Measurements from ENCODE around the gene ONECUT3. TPM values are rescaled to one million over a fixed set of nuclear protein-coding genes. Genes with fewer than 3 reads are reported as not detected.
A peak's percentile ranks its signal among the peaks of the same experiment; 100 is the strongest.

Gene ONECUT3
- total RNA-seq, 1 experiment from 2014 or later: 0.04 TPM

DNA sequence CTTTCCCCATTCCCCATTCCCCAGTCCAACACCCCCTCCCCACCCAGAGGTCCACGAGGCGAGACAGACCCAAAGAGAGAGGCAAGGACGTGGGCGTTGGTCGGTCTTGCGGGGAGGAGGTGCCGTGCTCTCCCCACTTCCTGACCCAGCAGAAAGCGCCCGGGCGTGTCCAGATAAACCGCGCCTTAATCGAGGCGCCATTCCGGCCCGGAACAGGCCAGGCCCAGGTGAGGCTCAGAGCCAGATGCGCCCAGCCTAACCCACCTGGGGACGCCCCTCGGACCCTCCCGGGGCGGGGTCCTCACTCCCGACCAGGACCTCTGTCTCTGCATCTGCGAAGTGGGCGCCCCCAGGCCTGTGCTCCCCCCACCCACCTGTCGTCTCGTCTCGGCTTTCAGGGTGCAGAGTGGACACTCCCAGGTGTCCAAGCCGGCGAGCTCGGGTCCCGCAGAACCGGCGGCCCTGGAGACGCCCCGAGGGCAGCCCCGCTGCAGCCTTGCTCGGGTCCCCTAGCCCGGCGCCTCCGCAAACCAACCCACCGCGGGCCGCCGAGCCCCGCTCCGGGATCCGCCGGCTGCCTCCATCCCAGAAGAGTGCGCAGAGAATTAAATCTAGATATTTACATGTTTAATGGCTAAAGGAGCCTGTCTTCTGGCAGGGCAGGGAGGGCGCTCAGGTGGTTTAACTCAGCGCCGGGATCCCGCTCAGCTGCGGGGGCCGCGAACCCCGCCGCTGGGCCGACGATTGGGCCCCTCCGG, 5.0 kb upstream of the ONECUT3 start:
- H3K4me1 Mint-ChIP-seq: peaks cover 10% of the 10 kb centered on the region
- H3K9me3 Mint-ChIP-seq: no peaks in the 10 kb centered on the region
- peak overlapping the region; percentile 65 for H3K4me3 Mint-ChIP-seq
- H3K36me3 Mint-ChIP-seq: no peaks in the 10 kb centered on the region
- ATAC-seq (peak; percentile 21), DNase-seq (ENCODE audit: low spot score) (no peak)
- peaks cover 96% of the 10 kb centered on the region for H3K27me3 Mint-ChIP-seq (ENCODE audit: low read depth)
- no peak overlapping the region for H3K27ac Mint-ChIP-seq
- CTCF ChIA-PET: interaction anchor here (2.2 to 4.7 kb wide), 3 partner anchors 18 to 75 kb away, joined by 9 to 35 read pairs (median 20); no protein-coding TSS in a partner anchor
- POLR2A ChIA-PET: no interaction called here
- TF ChIP-seq, protein P1, sequence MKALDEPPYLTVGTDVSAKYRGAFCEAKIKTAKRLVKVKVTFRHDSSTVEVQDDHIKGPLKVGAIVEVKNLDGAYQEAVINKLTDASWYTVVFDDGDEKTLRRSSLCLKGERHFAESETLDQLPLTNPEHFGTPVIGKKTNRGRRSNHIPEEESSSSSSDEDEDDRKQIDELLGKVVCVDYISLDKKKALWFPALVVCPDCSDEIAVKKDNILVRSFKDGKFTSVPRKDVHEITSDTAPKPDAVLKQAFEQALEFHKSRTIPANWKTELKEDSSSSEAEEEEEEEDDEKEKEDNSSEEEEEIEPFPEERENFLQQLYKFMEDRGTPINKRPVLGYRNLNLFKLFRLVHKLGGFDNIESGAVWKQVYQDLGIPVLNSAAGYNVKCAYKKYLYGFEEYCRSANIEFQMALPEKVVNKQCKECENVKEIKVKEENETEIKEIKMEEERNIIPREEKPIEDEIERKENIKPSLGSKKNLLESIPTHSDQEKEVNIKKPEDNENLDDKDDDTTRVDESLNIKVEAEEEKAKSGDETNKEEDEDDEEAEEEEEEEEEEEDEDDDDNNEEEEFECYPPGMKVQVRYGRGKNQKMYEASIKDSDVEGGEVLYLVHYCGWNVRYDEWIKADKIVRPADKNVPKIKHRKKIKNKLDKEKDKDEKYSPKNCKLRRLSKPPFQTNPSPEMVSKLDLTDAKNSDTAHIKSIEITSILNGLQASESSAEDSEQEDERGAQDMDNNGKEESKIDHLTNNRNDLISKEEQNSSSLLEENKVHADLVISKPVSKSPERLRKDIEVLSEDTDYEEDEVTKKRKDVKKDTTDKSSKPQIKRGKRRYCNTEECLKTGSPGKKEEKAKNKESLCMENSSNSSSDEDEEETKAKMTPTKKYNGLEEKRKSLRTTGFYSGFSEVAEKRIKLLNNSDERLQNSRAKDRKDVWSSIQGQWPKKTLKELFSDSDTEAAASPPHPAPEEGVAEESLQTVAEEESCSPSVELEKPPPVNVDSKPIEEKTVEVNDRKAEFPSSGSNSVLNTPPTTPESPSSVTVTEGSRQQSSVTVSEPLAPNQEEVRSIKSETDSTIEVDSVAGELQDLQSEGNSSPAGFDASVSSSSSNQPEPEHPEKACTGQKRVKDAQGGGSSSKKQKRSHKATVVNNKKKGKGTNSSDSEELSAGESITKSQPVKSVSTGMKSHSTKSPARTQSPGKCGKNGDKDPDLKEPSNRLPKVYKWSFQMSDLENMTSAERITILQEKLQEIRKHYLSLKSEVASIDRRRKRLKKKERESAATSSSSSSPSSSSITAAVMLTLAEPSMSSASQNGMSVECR (CRISPR knock-in tag; IDR thresholded peaks at IDR 0.05; ENCODE audit: borderline replicate concordance): no peak
- TF ChIP-seq, protein P2, sequence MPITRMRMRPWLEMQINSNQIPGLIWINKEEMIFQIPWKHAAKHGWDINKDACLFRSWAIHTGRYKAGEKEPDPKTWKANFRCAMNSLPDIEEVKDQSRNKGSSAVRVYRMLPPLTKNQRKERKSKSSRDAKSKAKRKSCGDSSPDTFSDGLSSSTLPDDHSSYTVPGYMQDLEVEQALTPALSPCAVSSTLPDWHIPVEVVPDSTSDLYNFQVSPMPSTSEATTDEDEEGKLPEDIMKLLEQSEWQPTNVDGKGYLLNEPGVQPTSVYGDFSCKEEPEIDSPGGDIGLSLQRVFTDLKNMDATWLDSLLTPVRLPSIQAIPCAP (CRISPR knock-in tag; IDR thresholded peaks at IDR 0.05): no peak
- TF ChIP-seq ATF1 (CRISPR knock-in tag; IDR thresholded peaks at IDR 0.05): no peak
- TF ChIP-seq, protein P3, sequence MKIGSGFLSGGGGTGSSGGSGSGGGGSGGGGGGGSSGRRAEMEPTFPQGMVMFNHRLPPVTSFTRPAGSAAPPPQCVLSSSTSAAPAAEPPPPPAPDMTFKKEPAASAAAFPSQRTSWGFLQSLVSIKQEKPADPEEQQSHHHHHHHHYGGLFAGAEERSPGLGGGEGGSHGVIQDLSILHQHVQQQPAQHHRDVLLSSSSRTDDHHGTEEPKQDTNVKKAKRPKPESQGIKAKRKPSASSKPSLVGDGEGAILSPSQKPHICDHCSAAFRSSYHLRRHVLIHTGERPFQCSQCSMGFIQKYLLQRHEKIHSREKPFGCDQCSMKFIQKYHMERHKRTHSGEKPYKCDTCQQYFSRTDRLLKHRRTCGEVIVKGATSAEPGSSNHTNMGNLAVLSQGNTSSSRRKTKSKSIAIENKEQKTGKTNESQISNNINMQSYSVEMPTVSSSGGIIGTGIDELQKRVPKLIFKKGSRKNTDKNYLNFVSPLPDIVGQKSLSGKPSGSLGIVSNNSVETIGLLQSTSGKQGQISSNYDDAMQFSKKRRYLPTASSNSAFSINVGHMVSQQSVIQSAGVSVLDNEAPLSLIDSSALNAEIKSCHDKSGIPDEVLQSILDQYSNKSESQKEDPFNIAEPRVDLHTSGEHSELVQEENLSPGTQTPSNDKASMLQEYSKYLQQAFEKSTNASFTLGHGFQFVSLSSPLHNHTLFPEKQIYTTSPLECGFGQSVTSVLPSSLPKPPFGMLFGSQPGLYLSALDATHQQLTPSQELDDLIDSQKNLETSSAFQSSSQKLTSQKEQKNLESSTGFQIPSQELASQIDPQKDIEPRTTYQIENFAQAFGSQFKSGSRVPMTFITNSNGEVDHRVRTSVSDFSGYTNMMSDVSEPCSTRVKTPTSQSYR (CRISPR knock-in tag; IDR thresholded peaks at IDR 0.05): 0 out of 2 replicates have a peak, but pooled peaks have one; percentile 2
- TF ChIP-seq, protein P4, sequence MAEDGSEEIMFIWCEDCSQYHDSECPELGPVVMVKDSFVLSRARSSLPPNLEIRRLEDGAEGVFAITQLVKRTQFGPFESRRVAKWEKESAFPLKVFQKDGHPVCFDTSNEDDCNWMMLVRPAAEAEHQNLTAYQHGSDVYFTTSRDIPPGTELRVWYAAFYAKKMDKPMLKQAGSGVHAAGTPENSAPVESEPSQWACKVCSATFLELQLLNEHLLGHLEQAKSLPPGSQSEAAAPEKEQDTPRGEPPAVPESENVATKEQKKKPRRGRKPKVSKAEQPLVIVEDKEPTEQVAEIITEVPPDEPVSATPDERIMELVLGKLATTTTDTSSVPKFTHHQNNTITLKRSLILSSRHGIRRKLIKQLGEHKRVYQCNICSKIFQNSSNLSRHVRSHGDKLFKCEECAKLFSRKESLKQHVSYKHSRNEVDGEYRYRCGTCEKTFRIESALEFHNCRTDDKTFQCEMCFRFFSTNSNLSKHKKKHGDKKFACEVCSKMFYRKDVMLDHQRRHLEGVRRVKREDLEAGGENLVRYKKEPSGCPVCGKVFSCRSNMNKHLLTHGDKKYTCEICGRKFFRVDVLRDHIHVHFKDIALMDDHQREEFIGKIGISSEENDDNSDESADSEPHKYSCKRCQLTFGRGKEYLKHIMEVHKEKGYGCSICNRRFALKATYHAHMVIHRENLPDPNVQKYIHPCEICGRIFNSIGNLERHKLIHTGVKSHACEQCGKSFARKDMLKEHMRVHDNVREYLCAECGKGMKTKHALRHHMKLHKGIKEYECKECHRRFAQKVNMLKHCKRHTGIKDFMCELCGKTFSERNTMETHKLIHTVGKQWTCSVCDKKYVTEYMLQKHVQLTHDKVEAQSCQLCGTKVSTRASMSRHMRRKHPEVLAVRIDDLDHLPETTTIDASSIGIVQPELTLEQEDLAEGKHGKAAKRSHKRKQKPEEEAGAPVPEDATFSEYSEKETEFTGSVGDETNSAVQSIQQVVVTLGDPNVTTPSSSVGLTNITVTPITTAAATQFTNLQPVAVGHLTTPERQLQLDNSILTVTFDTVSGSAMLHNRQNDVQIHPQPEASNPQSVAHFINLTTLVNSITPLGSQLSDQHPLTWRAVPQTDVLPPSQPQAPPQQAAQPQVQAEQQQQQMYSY (CRISPR knock-in tag; IDR thresholded peaks at IDR 0.05): peak; percentile 73
- TF ChIP-seq, protein P5, sequence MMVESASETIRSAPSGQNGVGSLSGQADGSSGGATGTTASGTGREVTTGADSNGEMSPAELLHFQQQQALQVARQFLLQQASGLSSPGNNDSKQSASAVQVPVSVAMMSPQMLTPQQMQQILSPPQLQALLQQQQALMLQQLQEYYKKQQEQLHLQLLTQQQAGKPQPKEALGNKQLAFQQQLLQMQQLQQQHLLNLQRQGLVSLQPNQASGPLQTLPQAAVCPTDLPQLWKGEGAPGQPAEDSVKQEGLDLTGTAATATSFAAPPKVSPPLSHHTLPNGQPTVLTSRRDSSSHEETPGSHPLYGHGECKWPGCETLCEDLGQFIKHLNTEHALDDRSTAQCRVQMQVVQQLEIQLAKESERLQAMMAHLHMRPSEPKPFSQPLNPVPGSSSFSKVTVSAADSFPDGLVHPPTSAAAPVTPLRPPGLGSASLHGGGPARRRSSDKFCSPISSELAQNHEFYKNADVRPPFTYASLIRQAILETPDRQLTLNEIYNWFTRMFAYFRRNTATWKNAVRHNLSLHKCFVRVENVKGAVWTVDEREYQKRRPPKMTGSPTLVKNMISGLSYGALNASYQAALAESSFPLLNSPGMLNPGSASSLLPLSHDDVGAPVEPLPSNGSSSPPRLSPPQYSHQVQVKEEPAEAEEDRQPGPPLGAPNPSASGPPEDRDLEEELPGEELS (CRISPR knock-in tag; IDR thresholded peaks at IDR 0.05): peak; percentile 48; the same call in 1 of the 2 replicates
- TF ChIP-seq GTF2I (CRISPR knock-in tag; conservative IDR thresholded peaks at IDR 0.05): no peak

DNA sequence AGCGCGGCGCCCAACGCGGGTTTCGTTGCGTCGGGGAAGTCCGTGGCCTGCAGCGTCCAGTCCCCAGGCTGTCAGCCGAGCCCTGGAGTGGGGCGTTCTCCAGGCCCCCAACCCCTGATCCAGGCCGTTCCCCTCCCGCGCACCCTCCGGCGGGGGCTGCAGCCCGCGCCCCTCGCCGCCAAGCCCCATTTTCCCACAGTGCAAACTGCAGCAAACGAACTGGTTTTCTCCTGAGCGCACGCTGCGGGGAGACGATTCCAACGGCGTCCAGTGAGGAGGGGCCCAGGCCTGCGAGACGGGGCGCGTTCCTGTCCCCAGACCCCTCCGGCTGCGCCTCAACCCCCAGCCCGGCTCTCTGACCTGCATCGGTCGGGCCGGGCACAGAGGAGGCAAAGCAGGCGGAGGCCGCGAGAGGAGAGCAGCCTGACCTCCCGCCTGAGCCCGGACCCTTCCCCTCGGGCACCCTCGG, 4.4 kb upstream of the ONECUT3 start:
- Mint-ChIP-seq H3K36me3 (no peaks in the 10 kb centered on the region), H3K27ac (no peak overlapping the region), H3K27me3 (ENCODE audit: low read depth) (peaks cover 92% of the 10 kb centered on the region), H3K4me3 (no peak overlapping the region), H3K9me3 (no peaks in the 10 kb centered on the region), H3K4me1 (peaks cover 10% of the 10 kb centered on the region)
- DNase-seq (ENCODE audit: low spot score) (no peak), ATAC-seq (0 out of 2 replicates have a peak, but pooled peaks have one; percentile 2)
- TF ChIP-seq RORB (CRISPR knock-in tag; IDR thresholded peaks at IDR 0.05): no peak
- ChIA-PET CTCF (interaction anchor here (3.8 to 4.7 kb wide), 2 partner anchors 19 to 76 kb away, joined by 20 to 35 read pairs; no protein-coding TSS in a partner anchor), POLR2A (no interaction called here)

Measured in WTC11 (cell line).